Smooth muscle cell (in vitro differentiated cells): Measurements from ENCODE around the gene PCGF3. TPM values are rescaled to one million over a fixed set of nuclear protein-coding genes. Genes with fewer than 3 reads are reported as not detected.
A peak's percentile ranks its signal among the peaks of the same experiment; 100 is the strongest.

ENCODE experiments used
- DNase-seq: peaks from one replicate; lab custom pipeline; 2025; ENCODE audit not compliant: unreplicated experiment; lab: John Stamatoyannopoulos, UW
- H2AFZ ChIP-seq: fragments of 200-600 bp; sonication (generic); 2 replicates; pipeline ENCODE4 v1.6.0; 2016; ENCODE audit warnings: antibody characterized with exemption, low read depth, mild to moderate bottlenecking
- H3F3A ChIP-seq: fragments of 200-600 bp; sonication (generic); 2 replicates; pipeline ENCODE4 v1.6.0; 2017; ENCODE audit warnings: antibody characterized with exemption, low read depth
- H3K27ac ChIP-seq: fragments of 200-600 bp; sonication (generic); 2 replicates; pipeline ENCODE4 v1.5.1; 2016; ENCODE audit warnings: low read depth, mild to moderate bottlenecking
- H3K27me3 ChIP-seq: fragments of 200-600 bp; sonication (generic); 2 replicates; pipeline ENCODE4 v1.6.1; 2016; ENCODE audit warnings: low read depth, mild to moderate bottlenecking
- H3K36me3 ChIP-seq: fragments of 200-600 bp; sonication (generic); 2 replicates; pipeline ENCODE4 v1.5.1; 2016; ENCODE audit warnings: low read depth
- H3K4me1 ChIP-seq: fragments of 200-600 bp; sonication (generic); 2 replicates; pipeline ENCODE4 v1.5.1; 2016; ENCODE audit warnings: low read depth
- H3K4me2 ChIP-seq: fragments of 200-600 bp; sonication (generic); 2 replicates; pipeline ENCODE4 v1.6.0; 2016; ENCODE audit warnings: mild to moderate bottlenecking
- H3K4me3 ChIP-seq: fragments of 200-600 bp; sonication (generic); 2 replicates; pipeline ENCODE4 v1.5.1; 2016; ENCODE audit warnings: mild to moderate bottlenecking
- H3K79me2 ChIP-seq: fragments of 200-600 bp; sonication (generic); 2 replicates; pipeline ENCODE4 v1.6.0; 2016; ENCODE audit warnings: low read depth, mild to moderate bottlenecking
- H3K9ac ChIP-seq: fragments of 200-600 bp; sonication (generic); 2 replicates; pipeline ENCODE4 v1.6.0; 2016; ENCODE audit warnings: low read depth
- H3K9me3 ChIP-seq: fragments of 200-600 bp; sonication (generic); replicated peaks from 2 replicates; pipeline ENCODE4 v1.5.1; 2016; ENCODE audit warnings: low read depth
- H4K20me1 ChIP-seq: fragments of 200-600 bp; sonication (generic); 2 replicates; pipeline ENCODE4 v1.6.0; 2016; ENCODE audit warnings: low read depth
- CTCF ChIP-seq: fragments of 200-600 bp; sonication (generic); IDR thresholded peaks from 2 replicates; pipeline ENCODE4 v1.5.1; 2017; ENCODE audit warnings: borderline replicate concordance, mild to moderate bottlenecking, antibody characterized with exemption; ENCODE audit not compliant: insufficient read depth, poor library complexity, severe bottlenecking
- WGBS: methylation state at CpG from one replicate; pipeline ENCODE4 v1.1.7; 2016; ENCODE audit warnings: low lambda C conversion rate; 5-methylcytosine and 5-hydroxymethylcytosine counted together
- polyA plus RNA-seq: library from polyadenylated mRNA; unstranded; fragments of >200 nt; fragmentation: Nextera tagmentation; extraction: Ambion mirVana; gene quantifications from 2 replicates; pipeline ENCODE4 v1.2.1, GENCODE V29; 2016
- total RNA-seq: library from RNA; depleted of rRNA; stranded (reverse); fragments of >200 nt; gene quantifications from 2 replicates; pipeline ENCODE4 v1.2.3, GENCODE V29; 2014

Gene PCGF3
- total and polyA plus RNA-seq, 2 experiments from 2014 or later = 29.6 to 45.4 TPM

- 87% methylated on average over 12 of the region's 14 CpGs for WGBS
- H2AFZ ChIP-seq = no peak overlapping the region
- no peaks in the 10 kb centered on the region for H3F3A ChIP-seq
- no peaks in the 10 kb centered on the region for H3K36me3 ChIP-seq
- H3K79me2 ChIP-seq = peaks cover 10% of the 10 kb centered on the region
- DNase-seq = no peak
- no peak overlapping the region for H3K4me2 ChIP-seq
- no peak overlapping the region for H3K9ac ChIP-seq
- no peak overlapping the region for H3K4me3 ChIP-seq
- H3K27me3 ChIP-seq = no peaks in the 10 kb centered on the region
- no peak for TF ChIP-seq CTCF
- H3K9me3 ChIP-seq = no peaks in the 10 kb centered on the region
- H3K4me1 ChIP-seq = peaks cover 15% of the 10 kb centered on the region
- H3K27ac ChIP-seq = no peak overlapping the region
- H4K20me1 ChIP-seq = no peaks in the 10 kb centered on the region
Observed at GRCh38 chr4:678331-679103, 27.1 kb upstream of the PCGF3 start.

GRCh38 chr4:679104-679481 is 26.5 kb upstream of the PCGF3 start:
- H3K4me3 ChIP-seq = no peak overlapping the region
- H2AFZ ChIP-seq = no peak overlapping the region
- TF ChIP-seq CTCF = no peak
- H3K27me3 ChIP-seq = no peaks in the 10 kb centered on the region
- no peaks in the 10 kb centered on the region for H3F3A ChIP-seq
- H3K4me1 ChIP-seq = peaks cover 15% of the 10 kb centered on the region
- no peaks in the 10 kb centered on the region for H4K20me1 ChIP-seq
- H3K4me2 ChIP-seq = no peak overlapping the region
- no peak for DNase-seq
- no peak overlapping the region for H3K9ac ChIP-seq
- peaks cover 8% of the 10 kb centered on the region for H3K79me2 ChIP-seq
- H3K9me3 ChIP-seq = no peaks in the 10 kb centered on the region
- no peaks in the 10 kb centered on the region for H3K36me3 ChIP-seq
- H3K27ac ChIP-seq = no peak overlapping the region
- 91% methylated on average over 13 of the region's 13 CpGs for WGBS

GRCh38 chr4:679629-680028 is 26.0 kb upstream of the PCGF3 start:
- Histone ChIP-seq H3K4me1 (peaks cover 15% of the 10 kb centered on the region), H3K27me3 (no peaks in the 10 kb centered on the region), H3K9me3 (no peaks in the 10 kb centered on the region), H3K9ac (no peak overlapping the region), H3K27ac (no peak overlapping the region), H2AFZ (no peak overlapping the region), H4K20me1 (no peaks in the 10 kb centered on the region), H3K79me2 (peaks cover 6% of the 10 kb centered on the region), H3K4me2 (no peak overlapping the region), H3K4me3 (no peak overlapping the region), H3F3A (no peaks in the 10 kb centered on the region), H3K36me3 (no peaks in the 10 kb centered on the region)
- WGBS = 88% methylated on average over 11 of the region's 11 CpGs
- DNase-seq = no peak
- no peak for TF ChIP-seq CTCF

- H2AFZ ChIP-seq = no peak overlapping the region
- peaks cover 11% of the 10 kb centered on the region for H3K4me1 ChIP-seq
- no peak overlapping the region for H3K4me3 ChIP-seq
- H3K4me2 ChIP-seq = peak overlapping the region; percentile 98
- H3F3A ChIP-seq = no peaks in the 10 kb centered on the region
- peak overlapping the region; percentile 35 for H3K27ac ChIP-seq
- H3K9me3 ChIP-seq = no peaks in the 10 kb centered on the region
- H3K27me3 ChIP-seq = no peaks in the 10 kb centered on the region
- peaks cover 1% of the 10 kb centered on the region for H3K79me2 ChIP-seq
- H4K20me1 ChIP-seq = no peaks in the 10 kb centered on the region
- no peak for TF ChIP-seq CTCF
- no peak overlapping the region for H3K9ac ChIP-seq
- WGBS = 96% methylated on average over 9 of the region's 9 CpGs
- DNase-seq = no peak
- H3K36me3 ChIP-seq = no peaks in the 10 kb centered on the region
Observed at GRCh38 chr4:680091-680490, 25.5 kb upstream of the PCGF3 start.
